Smooth muscle cell (in vitro differentiated cells): ENCODE measurements around the gene NGEF. TPM values are rescaled to one million over a fixed set of nuclear protein-coding genes. Genes with fewer than 3 reads are reported as not detected.

Experiments used
- DNase-seq: peaks from one replicate; lab custom pipeline; 2025; ENCODE audit not compliant: unreplicated experiment; lab: John Stamatoyannopoulos, UW
- H2AFZ ChIP-seq: fragments of 200-600 bp; sonication (generic); 2 replicates; pipeline ENCODE4 v1.6.0; 2016; ENCODE audit warnings: antibody characterized with exemption, low read depth, mild to moderate bottlenecking
- H3F3A ChIP-seq: fragments of 200-600 bp; sonication (generic); 2 replicates; pipeline ENCODE4 v1.6.0; 2017; ENCODE audit warnings: antibody characterized with exemption, low read depth
- H3K27ac ChIP-seq: fragments of 200-600 bp; sonication (generic); 2 replicates; pipeline ENCODE4 v1.5.1; 2016; ENCODE audit warnings: low read depth, mild to moderate bottlenecking
- H3K27me3 ChIP-seq: fragments of 200-600 bp; sonication (generic); 2 replicates; pipeline ENCODE4 v1.6.1; 2016; ENCODE audit warnings: low read depth, mild to moderate bottlenecking
- H3K36me3 ChIP-seq: fragments of 200-600 bp; sonication (generic); 2 replicates; pipeline ENCODE4 v1.5.1; 2016; ENCODE audit warnings: low read depth
- H3K4me1 ChIP-seq: fragments of 200-600 bp; sonication (generic); 2 replicates; pipeline ENCODE4 v1.5.1; 2016; ENCODE audit warnings: low read depth
- H3K4me2 ChIP-seq: fragments of 200-600 bp; sonication (generic); 2 replicates; pipeline ENCODE4 v1.6.0; 2016; ENCODE audit warnings: mild to moderate bottlenecking
- H3K4me3 ChIP-seq: fragments of 200-600 bp; sonication (generic); 2 replicates; pipeline ENCODE4 v1.5.1; 2016; ENCODE audit warnings: mild to moderate bottlenecking
- H3K79me2 ChIP-seq: fragments of 200-600 bp; sonication (generic); 2 replicates; pipeline ENCODE4 v1.6.0; 2016; ENCODE audit warnings: low read depth, mild to moderate bottlenecking
- H3K9ac ChIP-seq: fragments of 200-600 bp; sonication (generic); 2 replicates; pipeline ENCODE4 v1.6.0; 2016; ENCODE audit warnings: low read depth
- H3K9me3 ChIP-seq: fragments of 200-600 bp; sonication (generic); replicated peaks from 2 replicates; pipeline ENCODE4 v1.5.1; 2016; ENCODE audit warnings: low read depth
- H4K20me1 ChIP-seq: fragments of 200-600 bp; sonication (generic); 2 replicates; pipeline ENCODE4 v1.6.0; 2016; ENCODE audit warnings: low read depth
- WGBS: methylation state at CpG from one replicate; pipeline ENCODE4 v1.1.7; 2016; ENCODE audit warnings: low lambda C conversion rate; 5-methylcytosine and 5-hydroxymethylcytosine counted together
- polyA plus RNA-seq: library from polyadenylated mRNA; unstranded; fragments of >200 nt; fragmentation: Nextera tagmentation; extraction: Ambion mirVana; gene quantifications from 2 replicates; pipeline ENCODE4 v1.2.1, GENCODE V29; 2016
- total RNA-seq: library from RNA; depleted of rRNA; stranded (reverse); fragments of >200 nt; gene quantifications from 2 replicates; pipeline ENCODE4 v1.2.3, GENCODE V29; 2014
- TF ChIP-seq, protein P1 (sequence below): fragments of 200-600 bp; sonication (generic); IDR thresholded peaks from 2 replicates; pipeline ENCODE4 v1.5.1; 2017; ENCODE audit warnings: borderline replicate concordance, mild to moderate bottlenecking, antibody characterized with exemption; ENCODE audit not compliant: insufficient read depth, poor library complexity, severe bottlenecking

Gene NGEF
- total and polyA plus RNA-seq, 2 experiments from 2014 or later = 0.09 TPM; not detected in 1

- Histone ChIP-seq H3K9me3 (no peaks in the 10 kb centered on the region), H2AFZ (no peak overlapping the region), H3K4me3 (no peak overlapping the region), H3K4me2 (no peak overlapping the region), H4K20me1 (no peaks in the 10 kb centered on the region), H3K79me2 (no peaks in the 10 kb centered on the region), H3K4me1 (peaks cover 28% of the 10 kb centered on the region), H3K27me3 (peaks cover 64% of the 10 kb centered on the region), H3K9ac (no peak overlapping the region), H3K27ac (no peak overlapping the region), H3K36me3 (no peaks in the 10 kb centered on the region), H3F3A (no peaks in the 10 kb centered on the region)
- DNase-seq = no peak
- WGBS = 61% methylated on average over 11 of the region's 11 CpGs
- TF ChIP-seq, protein P1, sequence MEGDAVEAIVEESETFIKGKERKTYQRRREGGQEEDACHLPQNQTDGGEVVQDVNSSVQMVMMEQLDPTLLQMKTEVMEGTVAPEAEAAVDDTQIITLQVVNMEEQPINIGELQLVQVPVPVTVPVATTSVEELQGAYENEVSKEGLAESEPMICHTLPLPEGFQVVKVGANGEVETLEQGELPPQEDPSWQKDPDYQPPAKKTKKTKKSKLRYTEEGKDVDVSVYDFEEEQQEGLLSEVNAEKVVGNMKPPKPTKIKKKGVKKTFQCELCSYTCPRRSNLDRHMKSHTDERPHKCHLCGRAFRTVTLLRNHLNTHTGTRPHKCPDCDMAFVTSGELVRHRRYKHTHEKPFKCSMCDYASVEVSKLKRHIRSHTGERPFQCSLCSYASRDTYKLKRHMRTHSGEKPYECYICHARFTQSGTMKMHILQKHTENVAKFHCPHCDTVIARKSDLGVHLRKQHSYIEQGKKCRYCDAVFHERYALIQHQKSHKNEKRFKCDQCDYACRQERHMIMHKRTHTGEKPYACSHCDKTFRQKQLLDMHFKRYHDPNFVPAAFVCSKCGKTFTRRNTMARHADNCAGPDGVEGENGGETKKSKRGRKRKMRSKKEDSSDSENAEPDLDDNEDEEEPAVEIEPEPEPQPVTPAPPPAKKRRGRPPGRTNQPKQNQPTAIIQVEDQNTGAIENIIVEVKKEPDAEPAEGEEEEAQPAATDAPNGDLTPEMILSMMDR = no peak
These were observed 87.8 kb downstream of the NGEF start for GRCh38 chr2:232925153-232925820.

GRCh38 chr2:232924433-232924832, 88.6 kb downstream of the NGEF start:
- Histone ChIP-seq H3K4me3 (no peak overlapping the region), H3K4me1 (peaks cover 28% of the 10 kb centered on the region), H3K36me3 (no peaks in the 10 kb centered on the region), H3K9ac (no peak overlapping the region), H3K9me3 (no peaks in the 10 kb centered on the region), H3K79me2 (no peaks in the 10 kb centered on the region), H4K20me1 (no peaks in the 10 kb centered on the region), H3K4me2 (no peak overlapping the region), H3K27ac (no peak overlapping the region), H3F3A (no peaks in the 10 kb centered on the region), H2AFZ (no peak overlapping the region), H3K27me3 (peaks cover 59% of the 10 kb centered on the region)
- no peak for DNase-seq
- TF ChIP-seq, protein P1 = no peak

- H3K4me2 ChIP-seq = no peak overlapping the region
- no peak overlapping the region for H3K4me3 ChIP-seq
- WGBS = 75% methylated on average over 3 of the region's 3 CpGs
- no peaks in the 10 kb centered on the region for H3K9me3 ChIP-seq
- TF ChIP-seq, protein P1 = no peak
- H4K20me1 ChIP-seq = no peaks in the 10 kb centered on the region
- DNase-seq = no peak
- no peak overlapping the region for H2AFZ ChIP-seq
- H3K27me3 ChIP-seq = peaks cover 36% of the 10 kb centered on the region
- peaks cover 8% of the 10 kb centered on the region for H3K4me1 ChIP-seq
- no peak overlapping the region for H3K9ac ChIP-seq
- H3K36me3 ChIP-seq = no peaks in the 10 kb centered on the region
- no peaks in the 10 kb centered on the region for H3K79me2 ChIP-seq
- no peaks in the 10 kb centered on the region for H3F3A ChIP-seq
- no peak overlapping the region for H3K27ac ChIP-seq
These were observed 92.3 kb downstream of the NGEF start for GRCh38 chr2:232920760-232921159.

DNA sequence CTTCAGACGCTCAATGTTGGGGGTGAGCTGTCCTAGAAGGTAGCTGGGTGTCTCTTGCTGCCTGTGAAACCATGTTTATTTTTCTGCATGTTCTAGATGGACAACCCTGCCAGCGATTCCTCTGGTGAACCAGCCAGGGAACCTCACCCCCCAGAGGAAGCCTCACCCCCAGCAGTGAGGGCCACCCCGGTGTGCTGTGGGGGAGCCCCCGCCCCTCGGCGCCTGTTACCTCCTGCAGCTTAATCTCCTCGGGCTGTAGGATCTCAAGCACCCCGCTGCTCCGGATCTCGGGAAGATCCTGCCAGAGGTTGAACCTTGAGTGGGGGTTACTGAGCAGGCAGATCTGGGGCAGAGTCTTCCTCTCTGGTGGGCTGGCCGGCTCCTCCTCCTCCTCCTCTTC, 93.0 kb downstream of the NGEF start:
- 93% methylated on average over 10 of the region's 11 CpGs for WGBS
- H3F3A ChIP-seq = no peaks in the 10 kb centered on the region
- peaks cover 2% of the 10 kb centered on the region for H3K4me1 ChIP-seq
- H3K4me2 ChIP-seq = no peak overlapping the region
- H3K27me3 ChIP-seq = peaks cover 29% of the 10 kb centered on the region
- H3K9me3 ChIP-seq = no peaks in the 10 kb centered on the region
- H3K36me3 ChIP-seq = no peaks in the 10 kb centered on the region
- H4K20me1 ChIP-seq = no peaks in the 10 kb centered on the region
- H3K4me3 ChIP-seq = no peak overlapping the region
- no peak overlapping the region for H2AFZ ChIP-seq
- no peaks in the 10 kb centered on the region for H3K79me2 ChIP-seq
- DNase-seq = no peak
- no peak overlapping the region for H3K9ac ChIP-seq
- TF ChIP-seq, protein P1 = no peak
- no peak overlapping the region for H3K27ac ChIP-seq
